SH-SY5Y (cell line): Measurements from ENCODE around the gene VEGFB.

ENCODE experiments used
- GATA2 ChIP-seq: IDR thresholded peaks from 2 replicates; pipeline ENCODE4 v1.6.1; 2011; ENCODE audit warnings: mild to moderate bottlenecking, low read depth, low read length
- GATA3 ChIP-seq: IDR thresholded peaks from 2 replicates; pipeline ENCODE4 v1.6.1; 2011; ENCODE audit warnings: low read depth, mild to moderate bottlenecking, low read length, moderate library complexity

DNA sequence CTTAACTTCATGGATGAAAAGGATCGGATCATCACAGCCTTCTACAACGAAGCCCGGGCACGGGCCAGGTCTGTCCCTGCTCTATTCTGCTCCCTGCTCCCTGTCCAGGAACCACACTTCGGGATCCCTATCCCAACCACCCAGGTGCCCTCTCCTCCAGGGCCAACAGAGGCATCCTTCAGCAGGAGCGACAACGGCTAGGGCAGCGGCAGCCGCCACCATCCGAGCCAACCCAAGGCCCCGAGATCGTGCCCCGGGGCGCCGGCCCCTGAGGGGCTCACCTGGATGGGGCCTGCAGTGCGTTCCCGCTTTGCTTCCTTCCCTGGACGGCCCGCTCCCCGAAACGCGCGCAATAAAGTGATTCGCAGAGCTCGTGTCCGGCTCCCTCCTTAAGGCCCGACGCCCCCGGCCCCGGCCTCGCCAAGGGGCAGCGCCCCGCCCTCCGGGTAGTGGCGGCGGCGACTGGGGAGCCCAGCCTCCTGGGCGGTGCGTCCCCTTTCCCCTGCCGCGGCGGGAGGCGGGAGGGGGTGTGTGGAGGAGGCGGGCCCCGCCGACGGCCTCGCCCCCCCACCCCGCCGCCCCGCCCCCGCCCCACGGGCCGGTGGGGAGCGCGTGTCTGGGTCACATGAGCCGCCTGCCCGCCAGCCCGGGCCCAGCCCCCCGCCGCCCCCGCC is at the start of gene VEGFB:
- TF ChIP-seq GATA2 (no peak), GATA3 (no peak)
